IMR-90 (cell line): ENCODE measurements around the gene MALL. TPM values are rescaled to one million over a fixed set of nuclear protein-coding genes. Genes with fewer than 3 reads are reported as not detected.
"Not testable (repeated sequence)": the region's sequence is repeated elsewhere in the genome, so short reads cannot be mapped to it uniquely, and the experiment has no call there.

ENCODE experiments used
- ATAC-seq: fragments of 200-7000 bp; cut with Tn5 transposase; 2 replicates; pipeline ENCODE4 v1.9.1; 2020; ENCODE audit warnings: low read depth, mild to moderate bottlenecking, moderate library complexity
- BruUV-seq: library from RNA; stranded (reverse); fragments of 400-500 nt; replicated peaks from 2 replicates; lab custom pipeline; 2021; lab: Mats Ljungman, UMichigan
- CTCF ChIA-PET: fragments of 300-600 bp; formaldehyde crosslinking; extraction: SDS; loops from one replicate; lab custom pipeline; 2021; ENCODE audit warnings: antibody characterized with exemption; lab: Yijun Ruan, JAX
- POLR2A ChIA-PET: fragments of 300-600 bp; sonication (Branson Sonifier 250); formaldehyde crosslinking; loops from one replicate; lab custom pipeline; 2022; ENCODE audit warnings: antibody characterized with exemption; ENCODE audit not compliant: unreplicated experiment; lab: Charles Lee
- DNase-seq: peaks from one replicate; pipeline ENCODE4 v3.0.0; 2013
- H2AFZ ChIP-seq: replicated peaks from 2 replicates; pipeline ENCODE3; 2013; ENCODE audit warnings: low read length, mild to moderate bottlenecking; ENCODE audit not compliant: poor library complexity
- H2AK5ac ChIP-seq: 2 replicates; pipeline ENCODE4 v1.6.1; 2013; ENCODE audit warnings: low read depth, low read length, inconsistent platforms
- H2AK9ac ChIP-seq: replicated peaks from 2 replicates; pipeline ENCODE3; 2013; ENCODE audit warnings: mild to moderate bottlenecking, low read depth, low read length, moderate library complexity; ENCODE audit not compliant: poor library complexity
- H2BK120ac ChIP-seq: 2 replicates; pipeline ENCODE4 v1.6.1; 2013; ENCODE audit warnings: low read depth, low read length, inconsistent platforms
- H2BK15ac ChIP-seq: 3 replicates; pipeline ENCODE4 v1.6.1; 2013; ENCODE audit warnings: low read depth, low read length, inconsistent platforms
- H2BK20ac ChIP-seq: 2 replicates; pipeline ENCODE4 v1.6.1; 2013; ENCODE audit warnings: low read depth, mild to moderate bottlenecking, inconsistent platforms, low read length, moderate library complexity
- H2BK5ac ChIP-seq: 2 replicates; pipeline ENCODE4 v1.6.1; 2013; ENCODE audit warnings: mild to moderate bottlenecking, low read depth, low read length, inconsistent platforms; ENCODE audit not compliant: poor library complexity, severe bottlenecking
- H3K14ac ChIP-seq: replicated peaks from 2 replicates; pipeline ENCODE4 v1.6.1; 2013; ENCODE audit warnings: low read depth, low read length, inconsistent platforms
- H3K18ac ChIP-seq: 2 replicates; pipeline ENCODE4 v1.6.1; 2013; ENCODE audit warnings: low read depth, low read length, control low read depth
- H3K23ac ChIP-seq: 2 replicates; pipeline ENCODE4 v1.6.1; 2013; ENCODE audit warnings: low read depth, low read length, inconsistent platforms
- H3K27ac ChIP-seq: 2 replicates; pipeline ENCODE4 v1.5.1; 2013; ENCODE audit warnings: mild to moderate bottlenecking, control low read depth, low read length; ENCODE audit not compliant: insufficient read depth
- H3K27me3 ChIP-seq: 2 replicates; pipeline ENCODE4 v1.6.1; 2013; ENCODE audit warnings: low read length; ENCODE audit not compliant: control insufficient read depth, insufficient read depth
- H3K36me3 ChIP-seq: 2 replicates; pipeline ENCODE4 v1.6.1; 2013; ENCODE audit warnings: low read length, mixed read lengths; ENCODE audit not compliant: control insufficient read depth, insufficient read depth
- H3K4ac ChIP-seq: 2 replicates; pipeline ENCODE4 v1.6.1; 2013; ENCODE audit warnings: low read depth, low read length, inconsistent platforms
- H3K4me1 ChIP-seq: 2 replicates; pipeline ENCODE4 v1.6.1; 2013; ENCODE audit warnings: low read length, mixed read lengths; ENCODE audit not compliant: control insufficient read depth, insufficient read depth
- H3K4me2 ChIP-seq: 2 replicates; pipeline ENCODE4 v1.6.1; 2013; ENCODE audit warnings: low read depth, mild to moderate bottlenecking, control low read depth, low read length, moderate library complexity
- H3K4me3 ChIP-seq: 2 replicates; pipeline ENCODE4 v1.5.1; 2013; ENCODE audit warnings: low read depth, mild to moderate bottlenecking, control low read depth, low read length, moderate library complexity; ENCODE audit not compliant: insufficient read depth
- H3K56ac ChIP-seq: 2 replicates; pipeline ENCODE4 v1.6.1; 2013; ENCODE audit warnings: low read length, inconsistent platforms; ENCODE audit not compliant: insufficient read depth; ENCODE audit errors: extremely low read depth
- H3K79me1 ChIP-seq, 2 experiments: 2 replicates each; pipeline ENCODE4 v1.6.1; 2013; ENCODE audit warnings: low read length in 2 of 2, inconsistent platforms in 1 of 2, low read depth in 1 of 2
- H3K9ac ChIP-seq: 2 replicates; pipeline ENCODE4 v1.6.1; 2013; ENCODE audit warnings: low read depth, low read length, control low read depth
- H3K9me1 ChIP-seq: 2 replicates; pipeline ENCODE4 v1.6.1; 2013; ENCODE audit warnings: low read length, inconsistent platforms; ENCODE audit not compliant: insufficient read depth
- H3K9me3 ChIP-seq: 2 replicates; pipeline ENCODE4 v1.6.1; 2013; ENCODE audit warnings: low read length; ENCODE audit not compliant: control insufficient read depth, insufficient read depth
- H4K20me1 ChIP-seq: 2 replicates; pipeline ENCODE4 v1.6.1; 2013; ENCODE audit warnings: low read length, inconsistent platforms; ENCODE audit not compliant: insufficient read depth
- H4K5ac ChIP-seq: 2 replicates; pipeline ENCODE4 v1.6.1; 2013; ENCODE audit warnings: mild to moderate bottlenecking, low read depth, low read length, control low read depth
- H4K8ac ChIP-seq, 2 experiments: 2 replicates each; pipeline ENCODE4 v1.6.1; 2013; ENCODE audit warnings: low read depth in 2 of 2, low read length in 2 of 2, control low read depth in 1 of 2, inconsistent platforms in 1 of 2
- H4K91ac ChIP-seq: 2 replicates; pipeline ENCODE4 v1.6.1; 2013; ENCODE audit warnings: low read depth, low read length, inconsistent platforms; ENCODE audit not compliant: insufficient read depth
- WGBS, 2 experiments: methylation state at CpG; one replicate each; pipeline versions ENCODE4 v1.1.5 to v1.1.7; 2013; ENCODE audit warnings: missing lambda C conversion rate in 2 of 2; ENCODE audit not compliant: insufficient read length in 1 of 2; ENCODE audit errors: extremely low coverage in 2 of 2; 5-methylcytosine and 5-hydroxymethylcytosine counted together
- dilution Hi-C: fragments of 300-500 bp; cut with HindIII; formaldehyde crosslinking; loops from one replicate; pipeline ENCODE4 v1.14.3; 2018; ENCODE audit warnings: low sequenced_read_pairs; ENCODE audit not compliant: unreplicated experiment
- in situ Hi-C: fragments of 300-500 bp; cut with MboI; formaldehyde crosslinking; loops from 3 replicates; pipeline ENCODE4 v1.14.3; 2019; ENCODE audit warnings: low sequenced_read_pairs, inconsistent platforms, mixed read lengths
- intact Hi-C: fragments of 100-400 bp; cut with micrococcal nuclease; formaldehyde crosslinking; loops from 2 replicates; pipeline ENCODE4 v1.10.0; 2022
- polyA plus RNA-seq, 3 experiments: library from polyadenylated mRNA; depleted of rRNA; stranded (reverse); fragments of >200 nt; gene quantifications; 2 replicates each; pipeline ENCODE4 v1.2.3, GENCODE V29; 2012; ENCODE audit warnings: low replicate concordance in 1 of 3
- total RNA-seq: library from RNA; depleted of rRNA; stranded (reverse); fragments of >200 nt; gene quantifications from 2 replicates; pipeline ENCODE4 v1.2.3, GENCODE V29; 2012

The MALL gene
- total and polyA plus RNA-seq, 2 of the 4 experiments (the other 2 are of a cell fraction): 1.6 TPM

GRCh38 chr2:110108291-110108690 is 7.3 kb downstream of the MALL start:
- intact Hi-C loops, H3K18ac ChIP-seq: not testable (repeated sequence)
- POLR2A ChIA-PET: interaction anchor here (0.6 kb wide), 1 partner anchor 1141 kb away, joined by 3 read pairs; no protein-coding TSS in a partner anchor

More at GRCh38 chr2:110108291-110108690, 7.3 kb downstream of the MALL start:
- in situ Hi-C loops, H2AK9ac ChIP-seq, dilution Hi-C loops, H2BK15ac ChIP-seq, H2BK20ac ChIP-seq, H3K9me3 ChIP-seq, H3K9ac ChIP-seq, DNase-seq, H2BK120ac ChIP-seq, H3K79me1 ChIP-seq, H3K27me3 ChIP-seq, ATAC-seq, H3K56ac ChIP-seq, H4K8ac ChIP-seq, H2AFZ ChIP-seq, H3K27ac ChIP-seq, H3K14ac ChIP-seq, H2BK5ac ChIP-seq, H3K4me3 ChIP-seq, H4K5ac ChIP-seq, H3K4me2 ChIP-seq, H4K91ac ChIP-seq, H3K23ac ChIP-seq, BruUV-seq, H3K36me3 ChIP-seq, H4K20me1 ChIP-seq, H3K4ac ChIP-seq, H2AK5ac ChIP-seq: not testable (repeated sequence)
- Histone ChIP-seq H3K4me1 (peaks cover 17% of the 10 kb centered on the region), H3K9me1 (peaks cover 21% of the 10 kb centered on the region)
- CTCF ChIA-PET: interaction anchor here (1.2 kb wide), 1 partner anchor 8 kb away, joined by 5 read pairs; no protein-coding TSS in a partner anchor
- WGBS, 2 experiments: no CpG with 5 or more reads among the region's 2 CpGs
